MM.1S (cell line): ENCODE data around the gene VN1R5.

ENCODE experiments used
- DNase-seq: peaks from one replicate; pipeline ENCODE4 v3.0.0-alpha.2; 2015
- H2AFZ ChIP-seq: fragments of 300-600 bp; sonication (generic); 2 replicates; pipeline ENCODE4 v1.6.0; 2016; ENCODE audit warnings: antibody characterized with exemption, low read length
- H3F3A ChIP-seq: fragments of 300-600 bp; sonication (generic); 2 replicates; pipeline ENCODE4 v1.6.1; 2016; ENCODE audit warnings: mild to moderate bottlenecking, antibody characterized with exemption, low read length, moderate library complexity, mixed read lengths; ENCODE audit not compliant: insufficient read depth
- H3K27ac ChIP-seq: fragments of 300-600 bp; sonication (generic); 2 replicates; pipeline ENCODE4 v1.5.1; 2016; ENCODE audit warnings: mild to moderate bottlenecking, low read length
- H3K27me3 ChIP-seq: fragments of 300-600 bp; sonication (generic); replicated peaks from 2 replicates; pipeline ENCODE4 v1.6.0; 2016; ENCODE audit warnings: low read length; ENCODE audit not compliant: insufficient read depth
- H3K36me3 ChIP-seq: fragments of 300-600 bp; sonication (generic); replicated peaks from 2 replicates; pipeline ENCODE4 v1.6.1; 2016; ENCODE audit warnings: mild to moderate bottlenecking, low read length, mixed read lengths; ENCODE audit not compliant: insufficient read depth
- H3K4me1 ChIP-seq: fragments of 300-600 bp; sonication (generic); 2 replicates; pipeline ENCODE4 v1.6.1; 2016; ENCODE audit warnings: low read length, mixed read lengths
- H3K4me2 ChIP-seq: fragments of 300-600 bp; sonication (generic); 2 replicates; pipeline ENCODE4 v1.6.0; 2016; ENCODE audit warnings: low read depth, low read length
- H3K4me3 ChIP-seq: fragments of 300-600 bp; sonication (generic); 2 replicates; pipeline ENCODE4 v1.5.1; 2016; ENCODE audit warnings: low read length, mixed read lengths
- H3K79me2 ChIP-seq: fragments of 300-600 bp; sonication (generic); 2 replicates; pipeline ENCODE4 v1.6.1; 2016; ENCODE audit warnings: mixed run types, low read length, mixed read lengths
- H3K9ac ChIP-seq: fragments of 300-600 bp; sonication (generic); 2 replicates; pipeline ENCODE4 v1.6.1; 2016; ENCODE audit warnings: low read length, mixed read lengths
- H3K9me2 ChIP-seq: fragments of 300-600 bp; sonication (generic); replicated peaks from 2 replicates; pipeline ENCODE4 v1.6.1; 2016; ENCODE audit warnings: mild to moderate bottlenecking, low read length, mixed read lengths; ENCODE audit not compliant: insufficient read depth
- H3K9me3 ChIP-seq: fragments of 300-600 bp; sonication (generic); replicated peaks from 2 replicates; pipeline ENCODE4 v1.6.1; 2016; ENCODE audit warnings: mild to moderate bottlenecking, low read length, mixed read lengths; ENCODE audit not compliant: insufficient read depth
- H4K20me1 ChIP-seq: fragments of 300-600 bp; sonication (generic); 2 replicates; pipeline ENCODE4 v1.6.1; 2016; ENCODE audit warnings: mild to moderate bottlenecking, low read length, moderate library complexity, mixed read lengths; ENCODE audit not compliant: insufficient read depth
- EZH2 ChIP-seq: fragments of 300-600 bp; sonication (generic); optimal IDR thresholded peaks from 2 replicates; pipeline ENCODE3; 2017; ENCODE audit warnings: low read depth, mild to moderate bottlenecking, antibody characterized with exemption, low read length, mixed read lengths
- EZH2phosphoT487 ChIP-seq: fragments of 300-600 bp; sonication (generic); IDR thresholded peaks from 2 replicates; pipeline ENCODE4 v1.6.1; 2018; ENCODE audit warnings: antibody characterized with exemption, low read length
- TF ChIP-seq, protein P1 (sequence below): fragments of 300-600 bp; sonication (generic); IDR thresholded peaks from 2 replicates; pipeline ENCODE4 v1.5.1; 2016; ENCODE audit warnings: antibody characterized with exemption, low read length, mixed read lengths

VN1R5 gene

DNA sequence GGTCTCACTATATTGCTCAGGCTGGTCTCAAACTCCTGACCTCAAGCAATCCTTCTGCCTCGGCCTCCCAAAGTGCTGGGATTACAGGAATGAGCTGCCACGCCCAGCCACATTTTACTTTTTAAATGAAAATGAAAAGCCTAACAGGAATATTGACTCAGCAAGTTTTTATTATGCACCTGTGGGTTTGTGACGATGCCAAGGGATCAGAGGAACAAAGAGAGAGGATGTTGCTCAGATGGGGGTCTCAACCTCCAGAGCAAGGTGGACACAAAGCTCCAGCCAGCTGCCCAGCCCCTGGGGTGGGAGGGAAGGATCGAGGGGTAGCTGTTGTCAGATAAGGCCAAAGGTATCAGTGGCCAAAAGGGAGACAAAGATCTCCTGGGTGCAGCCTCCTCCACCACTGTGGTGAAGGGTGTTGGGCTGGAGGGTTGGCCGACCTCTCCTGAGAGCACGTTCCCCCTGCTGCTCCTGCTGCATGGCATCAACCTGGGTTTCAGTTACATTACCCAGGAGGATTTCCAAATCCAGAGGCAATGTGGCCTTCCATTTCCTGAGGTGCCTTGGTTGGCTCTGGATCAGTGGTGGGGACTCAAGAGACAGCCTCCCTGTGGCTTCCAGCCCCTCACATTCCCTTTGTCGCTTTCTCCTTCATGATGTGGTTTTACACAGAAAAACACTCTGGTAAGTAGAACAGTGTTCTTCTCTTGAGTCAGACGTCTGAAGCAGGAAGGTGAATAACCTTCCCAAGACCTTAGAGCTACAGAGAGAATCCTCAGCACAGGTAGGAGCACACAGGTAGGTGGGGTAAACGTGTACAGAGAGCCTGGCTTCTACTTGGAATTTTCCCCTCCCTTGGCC, 41.6 kb downstream of the VN1R5 start:
- Histone ChIP-seq H3K27me3 (no peaks in the 10 kb centered on the region), H3K36me3 (no peaks in the 10 kb centered on the region), H3K9me3 (no peaks in the 10 kb centered on the region), H4K20me1 (no peaks in the 10 kb centered on the region), H3K4me2 (no peak overlapping the region), H3F3A (no peaks in the 10 kb centered on the region), H3K4me1 (no peaks in the 10 kb centered on the region), H3K9ac (no peak overlapping the region), H3K9me2 (no peaks in the 10 kb centered on the region), H3K4me3 (no peak overlapping the region), H3K79me2 (no peaks in the 10 kb centered on the region), H3K27ac (no peak overlapping the region), H2AFZ (no peak overlapping the region)
- TF ChIP-seq, protein P1, sequence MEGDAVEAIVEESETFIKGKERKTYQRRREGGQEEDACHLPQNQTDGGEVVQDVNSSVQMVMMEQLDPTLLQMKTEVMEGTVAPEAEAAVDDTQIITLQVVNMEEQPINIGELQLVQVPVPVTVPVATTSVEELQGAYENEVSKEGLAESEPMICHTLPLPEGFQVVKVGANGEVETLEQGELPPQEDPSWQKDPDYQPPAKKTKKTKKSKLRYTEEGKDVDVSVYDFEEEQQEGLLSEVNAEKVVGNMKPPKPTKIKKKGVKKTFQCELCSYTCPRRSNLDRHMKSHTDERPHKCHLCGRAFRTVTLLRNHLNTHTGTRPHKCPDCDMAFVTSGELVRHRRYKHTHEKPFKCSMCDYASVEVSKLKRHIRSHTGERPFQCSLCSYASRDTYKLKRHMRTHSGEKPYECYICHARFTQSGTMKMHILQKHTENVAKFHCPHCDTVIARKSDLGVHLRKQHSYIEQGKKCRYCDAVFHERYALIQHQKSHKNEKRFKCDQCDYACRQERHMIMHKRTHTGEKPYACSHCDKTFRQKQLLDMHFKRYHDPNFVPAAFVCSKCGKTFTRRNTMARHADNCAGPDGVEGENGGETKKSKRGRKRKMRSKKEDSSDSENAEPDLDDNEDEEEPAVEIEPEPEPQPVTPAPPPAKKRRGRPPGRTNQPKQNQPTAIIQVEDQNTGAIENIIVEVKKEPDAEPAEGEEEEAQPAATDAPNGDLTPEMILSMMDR: no peak
- TF ChIP-seq EZH2: no peak
- TF ChIP-seq EZH2phosphoT487: no peak
- DNase-seq: no peak

DNA sequence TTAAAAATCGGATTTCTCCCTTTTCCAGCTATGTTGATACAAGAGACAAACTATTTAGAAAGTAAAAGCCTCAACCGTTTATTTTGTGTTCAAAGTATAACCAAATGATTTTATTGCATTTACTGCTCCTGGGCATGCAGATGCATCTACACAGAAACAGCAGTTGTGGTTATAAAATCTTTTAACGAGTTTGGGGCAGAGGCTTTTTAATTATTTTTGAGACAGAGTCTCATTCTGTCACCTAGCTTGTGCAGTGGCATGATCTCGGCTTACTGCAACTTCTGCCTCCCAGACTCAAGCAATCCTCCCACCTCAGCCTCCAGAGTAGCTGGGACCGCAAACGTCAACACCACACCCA, 42.2 kb downstream of the VN1R5 start:
- H3K4me3 ChIP-seq: no peak overlapping the region

DNA sequence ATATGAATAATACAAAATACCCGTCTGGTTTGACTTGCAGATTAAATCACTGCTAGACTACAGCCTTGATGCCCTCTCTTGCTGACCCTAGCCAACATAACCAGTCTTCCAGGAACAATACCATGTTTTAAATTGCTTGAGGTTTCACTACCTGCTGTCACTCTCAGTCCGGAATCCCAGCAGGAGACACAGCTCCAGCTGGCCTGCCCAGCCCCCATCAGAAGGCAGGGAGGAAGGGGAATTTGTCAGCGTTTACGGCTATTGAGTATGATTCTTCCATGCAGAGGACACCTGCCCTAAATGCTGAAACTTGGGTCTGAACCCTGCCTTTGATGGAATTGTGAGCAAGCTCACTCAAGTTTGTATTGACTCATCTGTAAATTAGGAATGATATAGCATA, 42.8 kb downstream of the VN1R5 start:
- no peak overlapping the region for H3K27ac ChIP-seq
- H3K9ac ChIP-seq: no peak overlapping the region
- H3K27me3 ChIP-seq: no peaks in the 10 kb centered on the region
- H3K4me2 ChIP-seq: no peak overlapping the region
- H3K36me3 ChIP-seq: no peaks in the 10 kb centered on the region
- H3K4me1 ChIP-seq: no peaks in the 10 kb centered on the region
- no peaks in the 10 kb centered on the region for H3K9me2 ChIP-seq
- no peak for DNase-seq
- TF ChIP-seq EZH2 (no peak), EZH2phosphoT487 (no peak)
- TF ChIP-seq, protein P1: no peak
- no peaks in the 10 kb centered on the region for H3F3A ChIP-seq
- H3K4me3 ChIP-seq: no peak overlapping the region
- no peaks in the 10 kb centered on the region for H3K9me3 ChIP-seq
- H3K79me2 ChIP-seq: no peaks in the 10 kb centered on the region
- H4K20me1 ChIP-seq: no peaks in the 10 kb centered on the region
- H2AFZ ChIP-seq: no peak overlapping the region

More for the DNA sequence above, 42.2 kb downstream of the VN1R5 start:
- no peak for TF ChIP-seq EZH2
- TF ChIP-seq EZH2phosphoT487: no peak
- TF ChIP-seq, protein P1: no peak
- H2AFZ ChIP-seq: no peak overlapping the region
- no peaks in the 10 kb centered on the region for H3F3A ChIP-seq
- no peaks in the 10 kb centered on the region for H3K9me2 ChIP-seq
- H3K79me2 ChIP-seq: no peaks in the 10 kb centered on the region
- DNase-seq: no peak
- H3K9ac ChIP-seq: no peak overlapping the region
- H3K4me1 ChIP-seq: no peaks in the 10 kb centered on the region
- no peak overlapping the region for H3K4me2 ChIP-seq
- no peaks in the 10 kb centered on the region for H3K36me3 ChIP-seq
- H3K27ac ChIP-seq: no peak overlapping the region
- no peaks in the 10 kb centered on the region for H3K27me3 ChIP-seq
- H4K20me1 ChIP-seq: no peaks in the 10 kb centered on the region
- H3K9me3 ChIP-seq: no peaks in the 10 kb centered on the region
